GM21723 (cell line): ENCODE results near the gene KIF13A.
"Not testable (repeated sequence)": the region's sequence is repeated elsewhere in the genome, so short reads cannot be mapped to it uniquely, and the experiment has no call there.

ENCODE experiments used
- ATAC-seq: cut with Tn5 transposase; IDR thresholded peaks from one replicate; pipeline ENCODE4 v1.9.1; 2021; ENCODE audit warnings: mild to moderate bottlenecking, moderate library complexity; ENCODE audit not compliant: unreplicated experiment

The KIF13A gene

DNA sequence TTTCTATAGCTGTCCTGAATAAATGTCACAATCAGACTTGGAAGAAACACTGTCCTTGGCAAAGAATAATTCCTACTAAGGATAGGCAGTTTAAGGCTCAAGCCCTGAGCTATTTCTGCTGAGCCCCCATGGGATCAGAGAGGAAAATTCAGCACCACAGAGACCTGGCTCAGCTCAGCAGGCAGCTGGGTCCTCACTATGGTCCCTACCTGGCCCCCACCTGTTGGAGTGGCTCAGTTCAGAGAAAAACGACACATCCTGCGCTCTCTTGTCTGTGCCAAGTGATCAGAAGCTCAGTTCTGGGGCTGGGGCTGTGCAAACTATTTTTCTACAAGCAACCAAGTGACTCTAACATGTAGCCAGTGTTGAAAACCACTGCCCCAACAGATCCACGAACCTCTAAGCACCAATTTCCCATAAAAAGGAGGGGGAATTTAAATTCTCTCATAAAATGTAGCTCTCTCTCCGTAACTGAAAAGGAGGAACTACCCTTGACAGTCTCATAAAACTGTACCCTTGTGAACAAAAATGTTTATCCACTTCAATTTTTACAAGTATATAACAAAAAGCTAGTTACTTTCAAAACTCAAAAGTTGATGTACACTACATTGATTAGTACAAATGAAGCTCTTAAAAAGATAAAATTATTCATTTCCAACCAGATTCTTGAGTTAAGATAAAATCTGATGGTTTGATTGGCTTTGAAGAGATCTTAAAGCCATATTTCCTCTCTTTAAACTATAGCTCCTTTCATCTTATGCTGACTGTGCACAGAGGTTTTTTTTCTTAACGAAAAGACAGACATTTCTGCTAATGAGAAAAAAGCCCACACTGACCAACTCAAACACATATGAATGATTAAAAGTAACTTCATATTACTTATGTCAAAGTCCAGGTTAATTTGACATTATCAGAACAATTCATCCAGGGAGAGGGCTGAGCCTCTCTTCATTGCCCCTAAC, 52.0 kb downstream of the KIF13A start:
- no peak for ATAC-seq

DNA sequence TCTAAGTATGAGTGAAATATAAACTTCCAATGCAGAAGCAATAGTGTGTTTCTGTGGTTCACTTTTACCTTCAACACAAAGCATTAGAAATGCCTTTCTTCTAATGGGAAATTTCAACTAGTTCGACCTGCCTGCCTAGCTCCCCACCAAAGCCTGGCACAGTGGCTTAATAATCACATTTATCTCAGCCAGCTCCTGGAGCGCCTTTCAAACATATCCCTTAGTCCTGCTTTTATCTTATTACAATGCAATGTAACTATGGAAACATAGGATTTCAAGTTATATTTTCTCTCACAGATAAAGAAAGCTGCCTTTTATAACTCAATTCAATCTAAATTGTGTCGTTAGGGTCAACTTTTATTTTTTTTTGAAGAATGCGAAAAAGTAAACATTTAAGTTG, 53.7 kb downstream of the KIF13A start:
- ATAC-seq: no peak

DNA sequence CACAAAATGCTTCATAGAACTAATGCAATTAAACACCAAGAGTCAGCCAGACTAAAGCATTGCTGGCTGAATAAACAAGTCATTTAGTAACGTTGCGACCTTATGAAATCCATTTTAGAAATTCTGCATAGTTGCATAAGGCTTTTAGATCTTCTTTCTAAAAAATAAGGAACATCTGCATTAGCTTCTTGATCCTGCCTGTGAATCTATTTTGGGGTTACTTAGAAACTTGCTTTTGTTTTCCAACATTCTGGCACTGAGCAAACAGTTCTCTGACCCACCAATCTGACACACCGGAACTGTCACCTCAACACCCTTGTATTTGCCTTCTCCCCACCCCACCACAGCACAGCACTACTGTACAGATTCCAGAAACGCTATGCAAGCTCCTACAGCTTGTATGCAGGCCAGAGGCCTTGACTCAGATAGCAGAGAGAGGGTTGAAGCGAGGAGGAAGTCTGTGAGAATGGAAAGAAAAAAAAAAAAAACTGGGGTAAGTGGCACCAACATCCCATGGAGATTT, 55.0 kb downstream of the KIF13A start:
- ATAC-seq: no peak

DNA sequence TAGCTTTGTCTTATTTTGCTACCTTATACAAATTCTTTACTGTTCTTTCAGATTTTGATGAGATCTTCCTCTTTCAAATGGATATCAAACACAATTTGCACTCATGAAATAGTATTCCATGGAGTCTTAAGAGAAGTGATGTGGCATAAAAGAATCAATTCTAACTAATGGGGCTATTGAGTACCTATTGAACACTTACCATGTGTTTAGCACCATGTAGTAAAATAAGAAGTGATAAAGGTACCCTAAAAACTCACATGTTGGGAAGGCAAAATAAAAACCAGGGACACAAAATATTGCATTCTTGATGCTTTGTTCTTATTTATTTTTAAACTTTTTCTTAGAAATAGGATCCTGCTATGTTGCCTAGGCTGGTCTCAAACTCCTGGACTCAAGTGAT, 56.2 kb downstream of the KIF13A start:
- no peak for ATAC-seq

- ATAC-seq: no peak
These were observed 57.0 kb downstream of the KIF13A start for GRCh38 chr6:17930321-17930993.

DNA sequence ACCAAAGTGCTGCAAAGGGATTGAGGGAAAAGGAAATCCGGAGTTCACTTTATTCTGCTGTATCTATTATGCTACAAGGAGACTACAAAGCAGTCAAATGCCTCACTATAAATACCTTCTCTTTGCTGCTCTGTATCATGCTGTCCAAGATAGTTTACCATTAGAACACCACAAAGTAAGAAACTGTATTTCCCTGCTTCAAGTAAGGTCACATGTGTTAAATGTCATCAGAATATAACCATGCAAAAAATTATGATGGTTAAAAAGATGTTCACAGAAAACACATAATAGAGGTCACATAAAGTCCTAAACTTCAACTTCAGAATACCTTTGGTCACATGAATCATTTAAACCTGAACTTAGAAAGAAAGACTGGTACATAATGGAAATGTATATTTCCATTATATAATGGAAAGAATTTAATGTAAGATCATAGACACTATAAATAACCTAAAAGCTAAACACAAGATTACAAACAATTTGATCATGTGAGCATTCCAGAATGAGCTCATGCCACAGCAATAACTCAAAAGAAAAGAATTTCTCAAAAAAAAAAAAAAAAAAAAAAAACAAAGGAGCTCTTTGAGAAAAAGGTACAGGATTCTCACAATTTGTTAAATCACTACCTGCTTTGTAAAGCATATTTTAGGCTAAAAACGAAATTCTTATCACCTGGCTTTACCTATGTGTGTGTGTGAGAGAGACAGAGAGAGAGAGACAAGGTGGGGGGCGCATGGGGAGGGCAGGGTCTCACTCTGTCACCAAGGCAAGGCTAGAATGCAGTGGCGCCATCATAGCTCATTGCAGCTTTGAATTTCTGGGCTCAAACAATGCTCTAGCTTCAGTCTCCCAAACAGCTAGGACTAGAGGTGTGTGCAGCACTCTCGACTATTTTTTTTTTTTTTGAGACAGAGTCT, 58.7 kb downstream of the KIF13A start:
- ATAC-seq: no peak

DNA sequence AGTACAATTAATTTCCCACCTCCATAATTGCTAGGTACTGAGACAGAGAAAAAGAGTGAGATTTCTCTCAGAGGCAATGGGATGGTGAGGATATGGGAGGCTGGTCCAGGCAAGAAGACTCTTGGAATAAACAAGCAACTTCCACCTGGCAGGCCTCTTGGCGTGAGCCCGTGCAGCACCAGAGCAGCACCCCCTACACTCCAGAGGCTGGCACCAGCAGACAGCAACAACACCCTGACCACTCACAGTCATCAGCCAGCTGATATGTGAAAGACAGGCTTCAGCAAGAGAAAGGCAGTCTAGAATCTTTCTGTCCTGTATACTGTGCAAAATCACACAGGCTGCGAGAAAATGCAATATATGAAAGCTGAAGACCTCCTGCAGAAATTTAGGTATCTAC, 59.7 kb downstream of the KIF13A start:
- ATAC-seq: no peak

- no peak for ATAC-seq
These were observed 64.0 kb downstream of the KIF13A start for GRCh38 chr6:17923401-17923863.

GRCh38 chr6:17921454-17921853, 66.0 kb downstream of the KIF13A start:
- ATAC-seq: no peak

DNA sequence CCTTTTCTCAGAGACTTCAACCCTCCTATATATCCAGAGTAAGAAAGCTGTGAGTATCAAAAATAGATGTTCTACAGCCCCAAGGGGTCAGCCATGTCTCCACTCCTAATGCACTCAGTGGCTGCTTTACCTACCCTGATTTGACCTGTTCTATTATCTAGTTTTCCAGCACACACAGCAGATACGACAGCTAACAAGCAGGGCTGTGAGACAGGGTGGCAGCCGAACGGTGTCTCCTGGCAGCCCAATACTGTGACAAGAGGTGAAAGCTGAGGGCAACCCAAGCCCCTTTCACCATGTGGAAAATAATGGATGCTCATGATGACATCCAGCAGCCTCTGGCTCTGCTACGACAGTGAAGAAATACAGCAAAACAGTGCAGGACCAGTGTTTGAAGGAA, 67.9 kb downstream of the KIF13A start:
- no peak for ATAC-seq

DNA sequence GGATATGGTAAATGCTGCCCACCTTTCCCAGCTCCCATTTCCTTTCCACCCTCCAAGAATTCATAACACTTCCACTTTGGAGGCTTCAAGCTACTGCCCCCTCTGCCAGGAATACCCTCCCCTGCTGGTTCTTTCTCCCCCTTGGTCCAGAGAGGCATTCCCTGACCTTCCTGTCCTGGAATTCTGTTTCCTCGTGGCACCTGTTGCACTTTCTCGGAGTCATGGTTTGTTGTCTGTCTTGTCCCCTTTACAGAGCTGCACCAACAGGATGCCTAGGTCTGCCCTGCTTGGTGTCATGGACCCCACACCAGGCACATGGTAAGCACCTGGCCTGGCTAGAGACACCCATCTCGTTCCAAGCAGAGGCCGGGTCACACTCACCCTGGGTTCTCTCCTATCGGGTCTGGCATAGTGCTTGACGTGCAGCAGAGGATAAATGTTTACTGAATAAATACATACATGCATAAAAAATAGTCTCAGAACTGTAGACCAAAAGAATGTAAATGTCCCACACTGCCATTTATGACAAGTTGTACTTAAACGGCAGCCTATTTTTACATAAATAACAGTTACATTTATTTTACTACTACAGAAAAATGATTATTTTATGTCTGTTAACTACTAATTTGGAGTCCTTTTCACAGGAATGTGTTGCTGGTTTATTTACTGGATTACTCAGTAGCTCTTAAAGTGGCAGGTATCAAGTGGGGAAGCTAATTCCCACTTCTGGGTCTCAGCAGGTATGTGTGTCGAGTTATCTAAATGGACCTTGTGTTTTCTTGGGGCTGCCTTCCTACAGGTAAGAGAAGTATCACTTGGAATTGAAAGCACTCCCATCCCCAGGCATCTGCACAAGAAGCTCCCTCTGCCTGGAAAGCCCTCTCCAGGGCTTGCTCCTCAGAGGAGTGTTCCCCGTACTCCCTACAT, 69.3 kb downstream of the KIF13A start:
- ATAC-seq: no peak

- ATAC-seq: no peak
These were observed 72.8 kb downstream of the KIF13A start for GRCh38 chr6:17914651-17915050.

DNA sequence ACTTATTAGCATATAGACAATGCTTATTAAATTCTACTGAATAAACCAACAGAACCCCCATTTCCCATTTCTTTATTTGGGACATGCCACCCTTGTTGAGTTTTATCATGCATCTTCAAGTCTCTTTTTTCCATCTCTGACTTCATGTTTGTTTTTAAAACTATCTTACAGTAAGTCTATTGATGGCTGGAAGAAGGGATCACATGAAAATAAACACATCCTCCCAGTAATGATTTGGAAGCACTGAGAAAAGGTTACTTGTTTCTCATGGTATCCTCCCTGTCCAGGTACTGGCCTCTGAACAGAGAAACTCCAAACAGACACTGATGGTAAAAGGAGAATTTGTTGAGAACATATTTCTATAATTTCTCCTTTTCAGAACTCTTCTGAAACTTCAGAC, 74.9 kb downstream of the KIF13A start:
- no peak for ATAC-seq

DNA sequence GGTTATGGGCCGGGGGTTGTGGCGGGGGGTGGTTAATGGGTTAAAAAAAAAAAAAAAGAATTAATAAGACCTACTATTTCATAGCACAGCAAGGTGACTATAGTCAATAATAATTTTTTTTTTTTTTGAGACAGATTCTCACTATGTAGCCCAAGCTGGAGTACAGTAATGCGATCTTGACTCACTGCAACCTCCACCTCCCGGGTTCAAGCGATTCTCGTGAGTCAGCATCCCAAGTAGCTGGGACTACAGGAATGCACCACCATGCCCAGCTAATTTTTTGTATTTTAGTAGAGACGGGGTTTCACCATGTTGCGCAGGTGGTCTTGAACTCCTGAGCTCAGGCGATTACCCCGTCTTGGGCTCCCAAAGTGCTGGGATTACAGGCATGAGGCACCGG, 75.8 kb downstream of the KIF13A start:
- ATAC-seq: not testable (repeated sequence)

GRCh38 chr6:17910189-17910588, 77.2 kb downstream of the KIF13A start:
- no peak for ATAC-seq

DNA sequence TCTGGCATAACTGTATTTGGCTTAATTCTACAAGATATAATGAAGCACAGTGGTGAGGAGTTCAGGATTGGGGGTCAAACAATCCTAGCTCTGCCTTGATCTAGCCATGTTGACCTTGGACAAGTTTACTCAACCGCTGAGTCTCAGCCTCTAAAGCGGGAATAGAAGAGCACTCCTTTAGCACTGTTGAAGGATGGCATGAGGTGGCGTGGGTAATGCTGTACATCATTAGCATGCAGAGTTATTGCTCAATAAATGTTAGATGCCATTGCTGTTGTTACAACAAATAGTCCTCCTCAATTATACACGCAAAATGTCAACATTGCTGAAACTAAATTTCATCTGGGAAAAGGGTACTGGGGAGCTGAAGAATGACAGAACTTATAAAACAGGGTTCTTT, 78.6 kb downstream of the KIF13A start:
- no peak for ATAC-seq

GRCh38 chr6:17907406-17908229, 79.8 kb downstream of the KIF13A start:
- ATAC-seq: no peak

GRCh38 chr6:17905611-17906592, 81.5 kb downstream of the KIF13A start:
- ATAC-seq: no peak
